MM.1S (cell line): Measurements from ENCODE around the gene EXD2.

Source experiments
- DNase-seq: peaks from one replicate; pipeline ENCODE4 v3.0.0-alpha.2; 2015
- H2AFZ ChIP-seq: fragments of 300-600 bp; sonication (generic); 2 replicates; pipeline ENCODE4 v1.6.0; 2016; ENCODE audit warnings: antibody characterized with exemption, low read length
- H3F3A ChIP-seq: fragments of 300-600 bp; sonication (generic); 2 replicates; pipeline ENCODE4 v1.6.1; 2016; ENCODE audit warnings: mild to moderate bottlenecking, antibody characterized with exemption, low read length, moderate library complexity, mixed read lengths; ENCODE audit not compliant: insufficient read depth
- H3K27ac ChIP-seq: fragments of 300-600 bp; sonication (generic); 2 replicates; pipeline ENCODE4 v1.5.1; 2016; ENCODE audit warnings: mild to moderate bottlenecking, low read length
- H3K27me3 ChIP-seq: fragments of 300-600 bp; sonication (generic); replicated peaks from 2 replicates; pipeline ENCODE4 v1.6.0; 2016; ENCODE audit warnings: low read length; ENCODE audit not compliant: insufficient read depth
- H3K36me3 ChIP-seq: fragments of 300-600 bp; sonication (generic); replicated peaks from 2 replicates; pipeline ENCODE4 v1.6.1; 2016; ENCODE audit warnings: mild to moderate bottlenecking, low read length, mixed read lengths; ENCODE audit not compliant: insufficient read depth
- H3K4me1 ChIP-seq: fragments of 300-600 bp; sonication (generic); 2 replicates; pipeline ENCODE4 v1.6.1; 2016; ENCODE audit warnings: low read length, mixed read lengths
- H3K4me2 ChIP-seq: fragments of 300-600 bp; sonication (generic); 2 replicates; pipeline ENCODE4 v1.6.0; 2016; ENCODE audit warnings: low read depth, low read length
- H3K4me3 ChIP-seq: fragments of 300-600 bp; sonication (generic); 2 replicates; pipeline ENCODE4 v1.5.1; 2016; ENCODE audit warnings: low read length, mixed read lengths
- H3K79me2 ChIP-seq: fragments of 300-600 bp; sonication (generic); 2 replicates; pipeline ENCODE4 v1.6.1; 2016; ENCODE audit warnings: mixed run types, low read length, mixed read lengths
- H3K9ac ChIP-seq: fragments of 300-600 bp; sonication (generic); 2 replicates; pipeline ENCODE4 v1.6.1; 2016; ENCODE audit warnings: low read length, mixed read lengths
- H3K9me2 ChIP-seq: fragments of 300-600 bp; sonication (generic); replicated peaks from 2 replicates; pipeline ENCODE4 v1.6.1; 2016; ENCODE audit warnings: mild to moderate bottlenecking, low read length, mixed read lengths; ENCODE audit not compliant: insufficient read depth
- H3K9me3 ChIP-seq: fragments of 300-600 bp; sonication (generic); replicated peaks from 2 replicates; pipeline ENCODE4 v1.6.1; 2016; ENCODE audit warnings: mild to moderate bottlenecking, low read length, mixed read lengths; ENCODE audit not compliant: insufficient read depth
- H4K20me1 ChIP-seq: fragments of 300-600 bp; sonication (generic); 2 replicates; pipeline ENCODE4 v1.6.1; 2016; ENCODE audit warnings: mild to moderate bottlenecking, low read length, moderate library complexity, mixed read lengths; ENCODE audit not compliant: insufficient read depth
- CTCF ChIP-seq: fragments of 300-600 bp; sonication (generic); IDR thresholded peaks from 2 replicates; pipeline ENCODE4 v1.5.1; 2016; ENCODE audit warnings: antibody characterized with exemption, low read length, mixed read lengths
- EZH2 ChIP-seq: fragments of 300-600 bp; sonication (generic); optimal IDR thresholded peaks from 2 replicates; pipeline ENCODE3; 2017; ENCODE audit warnings: low read depth, mild to moderate bottlenecking, antibody characterized with exemption, low read length, mixed read lengths
- EZH2phosphoT487 ChIP-seq: fragments of 300-600 bp; sonication (generic); IDR thresholded peaks from 2 replicates; pipeline ENCODE4 v1.6.1; 2018; ENCODE audit warnings: antibody characterized with exemption, low read length

EXD2 gene

DNA sequence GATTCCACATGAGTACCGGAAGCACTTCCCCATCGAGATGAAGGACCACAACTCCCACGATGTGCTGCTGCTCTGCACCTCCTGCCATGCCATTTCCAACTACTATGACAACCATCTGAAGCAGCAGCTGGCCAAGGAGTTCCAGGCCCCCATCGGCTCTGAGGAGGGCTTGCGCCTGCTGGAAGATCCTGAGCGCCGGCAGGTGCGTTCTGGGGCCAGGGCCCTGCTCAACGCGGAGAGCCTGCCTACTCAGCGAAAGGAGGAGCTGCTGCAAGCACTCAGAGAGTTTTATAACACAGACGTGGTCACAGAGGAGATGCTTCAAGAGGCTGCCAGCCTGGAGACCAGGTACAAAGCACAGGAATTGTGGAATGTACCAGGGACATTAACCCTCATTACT, 46.3 kb downstream of the EXD2 start:
- Histone ChIP-seq H3K9me3 (no peaks in the 10 kb centered on the region), H3K4me1 (no peaks in the 10 kb centered on the region), H3K79me2 (no peaks in the 10 kb centered on the region), H4K20me1 (no peaks in the 10 kb centered on the region), H3K9me2 (no peaks in the 10 kb centered on the region), H3F3A (no peaks in the 10 kb centered on the region), H2AFZ (no peak overlapping the region), H3K27me3 (no peaks in the 10 kb centered on the region), H3K27ac (no peak overlapping the region), H3K9ac (no peak overlapping the region), H3K4me2 (no peak overlapping the region), H3K4me3 (no peak overlapping the region), H3K36me3 (no peaks in the 10 kb centered on the region)
- TF ChIP-seq EZH2 (no peak), CTCF (no peak), EZH2phosphoT487 (no peak)
- no peak for DNase-seq

- no peak overlapping the region for H3K4me2 ChIP-seq
- no peak overlapping the region for H2AFZ ChIP-seq
- H3K9ac ChIP-seq = no peak overlapping the region
- H4K20me1 ChIP-seq = no peaks in the 10 kb centered on the region
- H3K4me1 ChIP-seq = no peaks in the 10 kb centered on the region
- no peak for TF ChIP-seq CTCF
- no peak for TF ChIP-seq EZH2
- no peak for TF ChIP-seq EZH2phosphoT487
- no peaks in the 10 kb centered on the region for H3K79me2 ChIP-seq
- H3K27ac ChIP-seq = no peak overlapping the region
- no peak overlapping the region for H3K4me3 ChIP-seq
- no peaks in the 10 kb centered on the region for H3K9me2 ChIP-seq
- no peaks in the 10 kb centered on the region for H3K36me3 ChIP-seq
- H3K27me3 ChIP-seq = no peaks in the 10 kb centered on the region
- H3F3A ChIP-seq = no peaks in the 10 kb centered on the region
- H3K9me3 ChIP-seq = no peaks in the 10 kb centered on the region
- no peak for DNase-seq
These were observed 47.6 kb downstream of the EXD2 start for GRCh38 chr14:69238883-69239282.

DNA sequence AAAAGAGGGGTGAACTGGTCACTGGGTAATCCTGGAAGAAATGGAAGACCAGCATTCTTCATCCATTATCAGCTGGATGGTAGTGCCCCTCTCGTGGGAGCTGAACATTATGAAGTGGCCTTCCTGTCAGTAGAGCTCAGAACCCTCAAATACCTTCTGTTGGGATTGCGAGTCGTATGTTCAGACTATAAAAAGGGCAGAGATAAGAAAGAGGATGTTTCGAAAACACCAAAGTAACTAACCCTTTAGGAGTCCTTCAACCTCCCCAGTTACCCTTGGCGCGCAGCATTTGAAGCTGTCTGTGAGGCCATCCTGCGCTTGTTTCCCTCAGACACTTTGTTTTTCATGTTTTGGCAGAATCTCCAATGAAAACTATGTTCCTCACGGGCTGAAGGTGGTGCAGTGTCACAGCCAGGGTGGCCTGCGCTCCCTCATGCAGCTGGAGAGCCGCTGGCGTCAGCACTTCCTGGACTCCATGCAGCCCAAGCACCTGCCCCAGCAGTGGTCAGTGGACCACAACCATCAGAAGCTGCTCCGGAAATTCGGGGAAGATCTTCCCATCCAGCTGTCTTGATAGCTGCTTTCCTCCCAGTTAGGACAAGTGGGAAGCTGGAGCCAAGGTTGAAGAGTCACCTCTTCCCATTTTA, 49.4 kb downstream of the EXD2 start:
- H2AFZ ChIP-seq = no peak overlapping the region
- H3K4me1 ChIP-seq = no peaks in the 10 kb centered on the region
- no peak overlapping the region for H3K27ac ChIP-seq
- H3K27me3 ChIP-seq = no peaks in the 10 kb centered on the region
- H3F3A ChIP-seq = no peaks in the 10 kb centered on the region
- H3K36me3 ChIP-seq = no peaks in the 10 kb centered on the region
- TF ChIP-seq EZH2 (no peak), CTCF (no peak), EZH2phosphoT487 (no peak)
- no peak overlapping the region for H3K4me2 ChIP-seq
- H3K4me3 ChIP-seq = no peak overlapping the region
- no peak overlapping the region for H3K9ac ChIP-seq
- DNase-seq = no peak
- no peaks in the 10 kb centered on the region for H3K79me2 ChIP-seq
- no peaks in the 10 kb centered on the region for H3K9me2 ChIP-seq
- no peaks in the 10 kb centered on the region for H3K9me3 ChIP-seq
- no peaks in the 10 kb centered on the region for H4K20me1 ChIP-seq
